ENCODE measurements around the gene CAMTA1. TPM values are rescaled to one million over a fixed set of nuclear protein-coding genes. Genes with fewer than 3 reads are reported as not detected.

The CAMTA1 gene
- total RNA-seq, 3 donors from 2014 or later: 73.4 to 114 (median 82.6) TPM

DNA sequence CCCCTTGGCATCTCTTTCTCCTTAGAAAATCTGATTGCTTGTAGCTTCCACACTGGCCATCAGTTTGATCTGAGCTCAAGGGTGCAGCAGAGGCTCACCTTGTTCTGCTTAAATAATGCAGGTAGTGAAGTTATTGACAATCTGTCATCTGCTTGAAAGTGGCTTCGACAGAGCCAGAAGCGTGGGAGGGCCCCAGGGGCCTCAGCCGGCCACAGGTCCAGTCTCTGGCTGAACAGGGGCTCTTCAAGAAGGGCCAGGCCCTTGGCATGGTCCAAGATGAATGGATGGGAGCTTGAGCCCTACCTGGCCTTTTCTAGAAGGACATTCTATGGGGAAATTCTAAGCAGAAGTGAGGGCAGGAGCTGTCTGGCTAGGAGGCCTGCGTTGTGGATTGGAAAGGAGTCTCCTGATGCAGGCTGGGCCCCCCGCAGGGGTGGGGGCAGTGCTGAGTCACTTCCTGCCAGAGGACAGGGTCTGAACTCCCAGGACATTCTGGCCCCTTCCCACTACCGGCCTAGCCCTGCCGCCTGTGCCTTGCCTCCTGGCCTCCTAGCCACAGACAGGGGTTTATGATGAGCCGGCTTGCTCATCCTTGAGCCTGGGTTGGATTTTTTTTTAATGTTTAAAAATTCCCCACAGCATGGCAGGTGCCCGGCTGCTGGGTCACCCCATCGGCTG, 823.5 kb downstream of the CAMTA1 start:
- DNase-seq (no peak), ATAC-seq (no peak)
- TF ChIP-seq, protein P1, sequence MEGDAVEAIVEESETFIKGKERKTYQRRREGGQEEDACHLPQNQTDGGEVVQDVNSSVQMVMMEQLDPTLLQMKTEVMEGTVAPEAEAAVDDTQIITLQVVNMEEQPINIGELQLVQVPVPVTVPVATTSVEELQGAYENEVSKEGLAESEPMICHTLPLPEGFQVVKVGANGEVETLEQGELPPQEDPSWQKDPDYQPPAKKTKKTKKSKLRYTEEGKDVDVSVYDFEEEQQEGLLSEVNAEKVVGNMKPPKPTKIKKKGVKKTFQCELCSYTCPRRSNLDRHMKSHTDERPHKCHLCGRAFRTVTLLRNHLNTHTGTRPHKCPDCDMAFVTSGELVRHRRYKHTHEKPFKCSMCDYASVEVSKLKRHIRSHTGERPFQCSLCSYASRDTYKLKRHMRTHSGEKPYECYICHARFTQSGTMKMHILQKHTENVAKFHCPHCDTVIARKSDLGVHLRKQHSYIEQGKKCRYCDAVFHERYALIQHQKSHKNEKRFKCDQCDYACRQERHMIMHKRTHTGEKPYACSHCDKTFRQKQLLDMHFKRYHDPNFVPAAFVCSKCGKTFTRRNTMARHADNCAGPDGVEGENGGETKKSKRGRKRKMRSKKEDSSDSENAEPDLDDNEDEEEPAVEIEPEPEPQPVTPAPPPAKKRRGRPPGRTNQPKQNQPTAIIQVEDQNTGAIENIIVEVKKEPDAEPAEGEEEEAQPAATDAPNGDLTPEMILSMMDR (IDR thresholded peaks at IDR 0.05): no peak
- H3K9me3 ChIP-seq: no peaks in the 10 kb centered on the region
- H3K36me3 ChIP-seq (ENCODE audit: low read depth): no peaks in the 10 kb centered on the region
- H3K4me1 ChIP-seq (ENCODE audit: low read depth): no peaks in the 10 kb centered on the region
- H3K4me3 ChIP-seq: no peak overlapping the region
- intact Hi-C loops (cut with DNase I, micrococcal nuclease): no loop called here

- Histone ChIP-seq H3K36me3 (ENCODE audit: low read depth) (no peaks in the 10 kb centered on the region), H3K4me3 (no peak overlapping the region), H3K4me1 (ENCODE audit: low read depth) (no peaks in the 10 kb centered on the region), H3K9me3 (no peaks in the 10 kb centered on the region)
- TF ChIP-seq, protein P1 (IDR thresholded peaks at IDR 0.05): no peak
- DNase-seq (no peak), ATAC-seq (no peak)
- intact Hi-C loops (cut with DNase I, micrococcal nuclease): no loop called here
Observed at GRCh38 chr1:7609311-7609994, 824.2 kb downstream of the CAMTA1 start.

GRCh38 chr1:7610106-7610731, 825.0 kb downstream of the CAMTA1 start:
- H3K4me1 ChIP-seq (ENCODE audit: low read depth): no peaks in the 10 kb centered on the region
- no peak overlapping the region for H3K4me3 ChIP-seq
- TF ChIP-seq, protein P1 (IDR thresholded peaks at IDR 0.05): no peak
- ATAC-seq: no peak
- no peaks in the 10 kb centered on the region for H3K36me3 ChIP-seq (ENCODE audit: low read depth)
- no peaks in the 10 kb centered on the region for H3K9me3 ChIP-seq
- no peak for DNase-seq
- intact Hi-C loops (cut with DNase I, micrococcal nuclease): no loop called here

- Histone ChIP-seq H3K9me3 (no peaks in the 10 kb centered on the region), H3K4me3 (no peak overlapping the region), H3K36me3 (ENCODE audit: low read depth) (no peaks in the 10 kb centered on the region), H3K4me1 (ENCODE audit: low read depth) (no peaks in the 10 kb centered on the region)
- ATAC-seq (no peak), DNase-seq (no peak)
- intact Hi-C loops (cut with DNase I, micrococcal nuclease): no loop called here
- TF ChIP-seq, protein P1 (IDR thresholded peaks at IDR 0.05): no peak
Observed at GRCh38 chr1:7610936-7611335, 825.7 kb downstream of the CAMTA1 start.

DNA sequence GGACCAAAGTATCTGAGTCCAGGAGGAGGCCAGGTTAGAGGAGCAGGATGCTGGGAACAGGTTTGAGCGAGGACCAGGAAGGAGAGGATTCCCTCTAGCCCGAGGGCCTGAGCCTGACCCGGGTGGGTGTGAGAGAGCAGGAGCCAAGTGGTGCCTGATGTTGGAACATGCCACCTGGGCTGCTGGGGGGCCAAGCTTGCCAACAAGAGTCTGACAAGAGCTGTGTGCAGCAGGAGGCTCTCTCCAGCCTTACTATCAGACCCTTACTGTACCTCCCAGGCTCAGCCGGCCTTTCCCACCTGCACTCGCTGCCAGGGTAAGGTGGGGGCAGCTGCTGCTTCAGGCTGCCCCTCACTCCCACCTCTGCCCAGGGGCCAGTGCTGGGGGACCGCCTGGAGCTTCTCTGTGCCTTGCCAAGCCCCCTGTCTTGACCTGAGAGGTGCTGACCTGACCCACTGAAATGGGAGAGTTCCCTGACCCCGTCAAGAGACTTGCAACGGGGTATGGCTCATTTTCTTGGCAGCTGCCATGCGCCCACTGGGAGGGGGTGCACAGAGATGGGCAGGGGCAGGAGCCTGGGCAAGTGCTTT, 826.3 kb downstream of the CAMTA1 start:
- Histone ChIP-seq H3K36me3 (ENCODE audit: low read depth) (no peaks in the 10 kb centered on the region), H3K4me3 (no peak overlapping the region), H3K9me3 (no peaks in the 10 kb centered on the region), H3K4me1 (ENCODE audit: low read depth) (no peaks in the 10 kb centered on the region)
- no peak for DNase-seq
- intact Hi-C loops (cut with DNase I, micrococcal nuclease): no loop called here
- no peak for ATAC-seq
- TF ChIP-seq, protein P1 (IDR thresholded peaks at IDR 0.05): no peak

Measured in mucosa of descending colon (tissue), 3 donors.